ENCODE results near the gene IL22RA1. TPM values are rescaled to one million over a fixed set of nuclear protein-coding genes. Genes with fewer than 3 reads are reported as not detected.

The IL22RA1 gene
- total and polyA plus RNA-seq, 9 of the 15 experiments (the other 6 are each of a cell fraction or from before 2014, with no cell fraction given) = not detected

- intact Hi-C loops (cut with micrococcal nuclease) (no loop called here), in situ Hi-C loops (cut with MboI) (no loop called here)
- Histone ChIP-seq H3K27me3 (ENCODE audit: control insufficient read depth in 2 of 2, insufficient read depth in 2 of 2, low read length in 2 of 2) (peaks cover 42 to 99% of the 10 kb centered on the region in 2 experiments), H3K4me3 (no peak overlapping the region), H3K27ac (ENCODE audit: extremely low read depth, low read depth, low read length) (no peak overlapping the region), H3K36me3 (ENCODE audit: control insufficient read depth, insufficient read depth, low read length) (no peaks in the 10 kb centered on the region), H3K9me3 (replicated peaks; ENCODE audit: control insufficient read depth, insufficient read depth, low read depth, low read length) (no peaks in the 10 kb centered on the region), H4K20me1 (replicated peaks; ENCODE audit: control insufficient read depth, insufficient read depth, low read length) (peaks cover 24% of the 10 kb centered on the region), H3K79me2 (ENCODE audit: control insufficient read depth, insufficient read depth, low read length) (no peaks in the 10 kb centered on the region), H3K4me2 (ENCODE audit: insufficient read depth, low read length) (no peak overlapping the region), H3K4me1 (replicated peaks in 1 of 2; ENCODE audit: control insufficient read depth in 2 of 2, insufficient read depth in 2 of 2, low read length in 2 of 2) (no peaks in the 10 kb centered on the region), H2AFZ (ENCODE audit: low read depth, low read length) (no peak overlapping the region), H3K9ac (ENCODE audit: insufficient read depth in 1 of 2, low read depth in 2 of 2, low read length in 2 of 2) (peak overlapping the region in 1 of 2 experiments; percentile 53; a peak in 2 of 4 replicates), H3K9me1 (ENCODE audit: control insufficient read depth, insufficient read depth, low read length) (peaks cover 5% of the 10 kb centered on the region)
- BruUV-seq (replicated peaks) = no TSS peak
- ATAC-seq = no peak
- ChIA-PET POLR2A (interaction anchor here (0.7 kb wide), 1 partner anchor 129 kb away, joined by 3 read pairs; no protein-coding TSS in a partner anchor), CTCF (ENCODE audit: low intra/inter-chr PET ratio) (no interaction called here)
- FAIRE-seq = no peak
- no peak for DNase-seq (ENCODE audit: extremely low read depth in 1 of 4, low spot score in 3 of 4)
- TF ChIP-seq ARNT (IDR thresholded peaks at IDR 0.05) (no peak), JUN (IDR thresholded peaks at IDR 0.05; ENCODE audit: borderline replicate concordance, low read depth, low read length) (no peak), JUN (CRISPR knock-in tag; IDR thresholded peaks at IDR 0.05; ENCODE audit: borderline replicate concordance) (no peak), ZBTB8A (IDR thresholded peaks at IDR 0.05; ENCODE audit: partially characterized antibody) (no peak), ZBTB17 (CRISPR knock-in tag; IDR thresholded peaks at IDR 0.05) (no peak), HNRNPK (IDR thresholded peaks at IDR 0.05; ENCODE audit: low read depth, low read length, poor library complexity, severe bottlenecking) (no peak), ZNF76 (CRISPR knock-in tag; IDR thresholded peaks at IDR 0.05; ENCODE audit: borderline replicate concordance) (no peak), KAT2B (IDR thresholded peaks at IDR 0.05; ENCODE audit: low read depth, low read length) (no peak), MEF2A (IDR thresholded peaks at IDR 0.05; ENCODE audit: control insufficient read depth, low read depth, low read length) (no peak)
- TF ChIP-seq, protein P1, sequence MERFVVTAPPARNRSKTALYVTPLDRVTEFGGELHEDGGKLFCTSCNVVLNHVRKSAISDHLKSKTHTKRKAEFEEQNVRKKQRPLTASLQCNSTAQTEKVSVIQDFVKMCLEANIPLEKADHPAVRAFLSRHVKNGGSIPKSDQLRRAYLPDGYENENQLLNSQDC (CRISPR knock-in tag; IDR thresholded peaks at IDR 0.05) = no peak
- WGBS (ENCODE audit: insufficient coverage, low coverage, missing lambda C conversion rate) = 3% methylated on average over 9 of the region's 9 CpGs
Observed at GRCh38 chr1:24093732-24094131, 49.2 kb downstream of the IL22RA1 start.

All from K562 (cell line).